SH-SY5Y (cell line): ENCODE data around the gene MAGEB4.

ENCODE experiments used
- GATA2 ChIP-seq: IDR thresholded peaks from 2 replicates; pipeline ENCODE4 v1.6.1; 2011; ENCODE audit warnings: mild to moderate bottlenecking, low read depth, low read length
- GATA3 ChIP-seq: IDR thresholded peaks from 2 replicates; pipeline ENCODE4 v1.6.1; 2011; ENCODE audit warnings: low read depth, mild to moderate bottlenecking, low read length, moderate library complexity

- no peak for TF ChIP-seq GATA3
- no peak for TF ChIP-seq GATA2
Measured at GRCh38 chrX:30217465-30217864, 24.3 kb upstream of the MAGEB4 start.
